Measurements from ENCODE around the gene EPHA4. TPM values are rescaled to one million over a fixed set of nuclear protein-coding genes. Genes with fewer than 3 reads are reported as not detected.

EPHA4 gene
- polyA plus RNA-seq, 2 of the 4 experiments (the other 2 are of a cell fraction): 0.54 to 1.1 TPM

- Histone ChIP-seq H3K9me3 (no peaks in the 10 kb centered on the region), H3K4me2 (no peak overlapping the region), H3K4me1 (no peaks in the 10 kb centered on the region), H3K4me3 (no peak overlapping the region), H3K27ac (no peak overlapping the region)
- DNase-seq (ENCODE audit: low read depth in 1 of 2, low spot score in 1 of 2) (no peak), FAIRE-seq (no peak), ATAC-seq (no peak)
- ChIA-PET CTCF (no interaction called here), POLR2A (no interaction called here)
- TF ChIP-seq HEYL (CRISPR knock-in tag; IDR thresholded peaks at IDR 0.05) (no peak), RAD21 (conservative IDR thresholded peaks at IDR 0.05 in 1 of 2, IDR thresholded peaks at IDR 0.05 in 1 of 2) (no peak), CTCF (IDR thresholded peaks at IDR 0.05) (no peak), HOXB5 (CRISPR knock-in tag; IDR thresholded peaks at IDR 0.05) (no peak), CHD4 (IDR thresholded peaks at IDR 0.05; ENCODE audit: borderline replicate concordance) (no peak), HES2 (IDR thresholded peaks at IDR 0.05) (no peak)
- 23% methylated on average over 9 of the region's 9 CpGs for WGBS (ENCODE audit: missing lambda C conversion rate)
Measured at GRCh38 chr2:221374234-221374633, 197.9 kb downstream of the EPHA4 start.

GRCh38 chr2:221372907-221373306 lies 199.2 kb downstream of the EPHA4 start:
- ATAC-seq (no peak), FAIRE-seq (no peak), DNase-seq (ENCODE audit: low read depth in 1 of 2, low spot score in 1 of 2) (no peak)
- no peak overlapping the region for H3K4me3 ChIP-seq
- no peak overlapping the region for H3K27ac ChIP-seq
- no peaks in the 10 kb centered on the region for H3K9me3 ChIP-seq
- ChIA-PET POLR2A (no interaction called here), CTCF (interaction anchor here (0.7 kb wide), 1 partner anchor 1466 kb away, joined by 3 read pairs; no protein-coding TSS in a partner anchor)
- no peak overlapping the region for H3K4me2 ChIP-seq
- H3K4me1 ChIP-seq: no peaks in the 10 kb centered on the region
- 63% methylated on average over 7 of the region's 7 CpGs for WGBS (ENCODE audit: missing lambda C conversion rate)
- TF ChIP-seq HOXA7 (CRISPR knock-in tag; IDR thresholded peaks at IDR 0.05) (no peak), HES2 (IDR thresholded peaks at IDR 0.05) (no peak), MAZ (IDR thresholded peaks at IDR 0.05; ENCODE audit: borderline replicate concordance, low read depth, low read length) (no peak), NPAS2 (CRISPR knock-in tag; IDR thresholded peaks at IDR 0.05; ENCODE audit: borderline replicate concordance) (no peak), E2F6 (IDR thresholded peaks at IDR 0.05; ENCODE audit: borderline replicate concordance, low read depth) (no peak), ZFP36 (IDR thresholded peaks at IDR 0.05; ENCODE audit: borderline replicate concordance, partially characterized antibody) (no peak), REST (IDR thresholded peaks at IDR 0.05) (no peak), FOXS1 (CRISPR knock-in tag; IDR thresholded peaks at IDR 0.05) (no peak), ESRRA (IDR thresholded peaks at IDR 0.05; ENCODE audit: borderline replicate concordance, low read length) (no peak), MAFK (IDR thresholded peaks at IDR 0.05; ENCODE audit: partially characterized antibody) (no peak), CEBPB (IDR thresholded peaks at IDR 0.05) (no peak), KDM5A (IDR thresholded peaks at IDR 0.05) (no peak), POLR2A (IDR thresholded peaks at IDR 0.05; ENCODE audit: low read length) (no peak), ZNF302 (CRISPR knock-in tag; IDR thresholded peaks at IDR 0.05) (no peak), SMC3 (IDR thresholded peaks at IDR 0.05) (no peak), ELK1 (IDR thresholded peaks at IDR 0.05; ENCODE audit: low read depth, low read length) (no peak), RAD21 (conservative IDR thresholded peaks at IDR 0.05 in 1 of 2, IDR thresholded peaks at IDR 0.05 in 1 of 2) (no peak), CHD4 (IDR thresholded peaks at IDR 0.05; ENCODE audit: borderline replicate concordance) (no peak)
